OCI-LY7 (cell line): ENCODE results near the gene C12orf57.

Experiments
- CTCF ChIP-seq: fragments of 200-600 bp; sonication (generic); conservative IDR thresholded peaks from 2 replicates; pipeline ENCODE4 v1.5.1; 2014; ENCODE audit warnings: mild to moderate bottlenecking, antibody characterized with exemption, low read length, moderate library complexity, mixed read lengths
- EZH2phosphoT487 ChIP-seq: fragments of 200-600 bp; sonication (generic); IDR thresholded peaks from 2 replicates; pipeline ENCODE4 v1.6.1; 2018; ENCODE audit warnings: low read depth, borderline replicate concordance, mild to moderate bottlenecking, mixed run types, antibody characterized with exemption, low read length, moderate library complexity, mixed read lengths

- TF ChIP-seq CTCF (no peak), EZH2phosphoT487 (no peak)
Measured at GRCh38 chr12:6964605-6965025, 20.8 kb downstream of the C12orf57 start.
